Esophagus muscularis mucosa (tissue), 4 donors: Measurements from ENCODE around the gene CUEDC2. TPM values are rescaled to one million over a fixed set of nuclear protein-coding genes. Genes with fewer than 3 reads are reported as not detected.

ENCODE experiments used
- DNase-seq: peaks from one replicate; pipeline ENCODE4 v3.0.0-alpha.2; 2017; ENCODE audit errors: extremely low spot score
- H3K27ac ChIP-seq, 4 donors: fragments of 200-600 bp; sonication (generic); replicated peaks in 1 of 4; 1 replicate in 3 of 4; 2 replicates in 1 of 4; pipeline ENCODE4 v1.5.1; 2016 to 2019; ENCODE audit warnings: mild to moderate bottlenecking in 1 of 4
- H3K27me3 ChIP-seq, 4 donors: fragments of 200-600 bp; sonication (generic); one replicate each; pipeline versions ENCODE4 v1.5.1 to v1.6.0; 2016 to 2019
- H3K36me3 ChIP-seq, 4 donors: fragments of 200-600 bp; sonication (generic); one replicate each; pipeline ENCODE4 v1.5.1; 2016 to 2019
- H3K4me1 ChIP-seq, 4 donors: fragments of 200-600 bp; sonication (generic); one replicate each; pipeline ENCODE4 v1.5.1; 2016 to 2019
- H3K4me3 ChIP-seq, 4 donors: fragments of 200-600 bp; sonication (generic); 1 replicate in 2 of 4; 2 replicates in 2 of 4; pipeline ENCODE4 v1.5.1; 2016 to 2019; ENCODE audit warnings: mild to moderate bottlenecking in 4 of 4, moderate library complexity in 1 of 4
- H3K9me3 ChIP-seq, 4 donors: fragments of 200-600 bp; sonication (generic); 1 replicate in 3 of 4; 2 replicates in 1 of 4; pipeline ENCODE4 v1.5.1; 2016 to 2019
- EP300 ChIP-seq: sonication (generic); formaldehyde crosslinking; IDR thresholded peaks from one replicate; pipeline ENCODE4 v1.6.1; 2017; ENCODE audit warnings: antibody characterized with exemption
- POLR2A ChIP-seq: fragments of 450-650 bp; IDR thresholded peaks from one replicate; pipeline ENCODE4 v1.6.1; 2017; ENCODE audit warnings: antibody characterized with exemption, moderate library complexity, mild to moderate bottlenecking, low read depth
- POLR2AphosphoS5 ChIP-seq, 2 donors: sonication (generic); formaldehyde crosslinking; IDR thresholded peaks; one replicate each; pipeline ENCODE4 v1.6.1; 2017; ENCODE audit warnings: antibody characterized with exemption in 2 of 2
- WGBS: methylation state at CpG from one replicate; pipeline ENCODE4 v1.1.5; 2018; 5-methylcytosine and 5-hydroxymethylcytosine counted together
- intact Hi-C: fragments of 100-400 bp; cut with DNase I; formaldehyde crosslinking; loops from one replicate; pipeline ENCODE4 v1.15.1; 2023
- total RNA-seq, 4 donors: library from RNA; depleted of rRNA; stranded (reverse); fragments of >200 nt; gene quantifications; one replicate each; pipeline versions ENCODE4 v1.1.0 to v1.2.1, GENCODE V29; 2016
- TF ChIP-seq, protein P1 (sequence below), 3 experiments: fragments of 200-600 bp in 2 of 3; fragments of 450-650 bp in 1 of 3; sonication (generic) in 2 of 3; IDR thresholded peaks; one replicate each; pipeline ENCODE4 v1.5.1; 2017 to 2019; ENCODE audit warnings: antibody characterized with exemption in 3 of 3, mild to moderate bottlenecking in 2 of 3, moderate library complexity in 1 of 3

The CUEDC2 gene
- total RNA-seq, 4 donors from 2014 or later = 61.0 to 92.7 (median 71.2) TPM

GRCh38 chr10:102420181-102420713 lies 12.1 kb downstream of the CUEDC2 start:
- TF ChIP-seq EP300 (no peak), POLR2A (no peak), POLR2AphosphoS5 (IDR thresholded peaks at IDR 0.05) (no peak)
- TF ChIP-seq, protein P1, sequence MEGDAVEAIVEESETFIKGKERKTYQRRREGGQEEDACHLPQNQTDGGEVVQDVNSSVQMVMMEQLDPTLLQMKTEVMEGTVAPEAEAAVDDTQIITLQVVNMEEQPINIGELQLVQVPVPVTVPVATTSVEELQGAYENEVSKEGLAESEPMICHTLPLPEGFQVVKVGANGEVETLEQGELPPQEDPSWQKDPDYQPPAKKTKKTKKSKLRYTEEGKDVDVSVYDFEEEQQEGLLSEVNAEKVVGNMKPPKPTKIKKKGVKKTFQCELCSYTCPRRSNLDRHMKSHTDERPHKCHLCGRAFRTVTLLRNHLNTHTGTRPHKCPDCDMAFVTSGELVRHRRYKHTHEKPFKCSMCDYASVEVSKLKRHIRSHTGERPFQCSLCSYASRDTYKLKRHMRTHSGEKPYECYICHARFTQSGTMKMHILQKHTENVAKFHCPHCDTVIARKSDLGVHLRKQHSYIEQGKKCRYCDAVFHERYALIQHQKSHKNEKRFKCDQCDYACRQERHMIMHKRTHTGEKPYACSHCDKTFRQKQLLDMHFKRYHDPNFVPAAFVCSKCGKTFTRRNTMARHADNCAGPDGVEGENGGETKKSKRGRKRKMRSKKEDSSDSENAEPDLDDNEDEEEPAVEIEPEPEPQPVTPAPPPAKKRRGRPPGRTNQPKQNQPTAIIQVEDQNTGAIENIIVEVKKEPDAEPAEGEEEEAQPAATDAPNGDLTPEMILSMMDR (IDR thresholded peaks at IDR 0.05) = no peak
- Histone ChIP-seq H3K27ac (peak overlapping the region; percentile 84 to 91 (median 90)), H3K36me3 (peaks cover 6 to 24% (median 19%) of the 10 kb centered on the region in 4 donors), H3K4me3 (peak overlapping the region; percentile 71 to 86 (median 83)), H3K27me3 (peaks cover 0 to 38% (median 12%) of the 10 kb centered on the region in 4 donors), H3K9me3 (no peaks in the 10 kb centered on the region), H3K4me1 (peaks cover 32 to 46% (median 44%) of the 10 kb centered on the region in 4 donors)
- WGBS = 2% methylated on average over 12 of the region's 21 CpGs
- intact Hi-C loops = no loop called here
- DNase-seq = no peak

DNA sequence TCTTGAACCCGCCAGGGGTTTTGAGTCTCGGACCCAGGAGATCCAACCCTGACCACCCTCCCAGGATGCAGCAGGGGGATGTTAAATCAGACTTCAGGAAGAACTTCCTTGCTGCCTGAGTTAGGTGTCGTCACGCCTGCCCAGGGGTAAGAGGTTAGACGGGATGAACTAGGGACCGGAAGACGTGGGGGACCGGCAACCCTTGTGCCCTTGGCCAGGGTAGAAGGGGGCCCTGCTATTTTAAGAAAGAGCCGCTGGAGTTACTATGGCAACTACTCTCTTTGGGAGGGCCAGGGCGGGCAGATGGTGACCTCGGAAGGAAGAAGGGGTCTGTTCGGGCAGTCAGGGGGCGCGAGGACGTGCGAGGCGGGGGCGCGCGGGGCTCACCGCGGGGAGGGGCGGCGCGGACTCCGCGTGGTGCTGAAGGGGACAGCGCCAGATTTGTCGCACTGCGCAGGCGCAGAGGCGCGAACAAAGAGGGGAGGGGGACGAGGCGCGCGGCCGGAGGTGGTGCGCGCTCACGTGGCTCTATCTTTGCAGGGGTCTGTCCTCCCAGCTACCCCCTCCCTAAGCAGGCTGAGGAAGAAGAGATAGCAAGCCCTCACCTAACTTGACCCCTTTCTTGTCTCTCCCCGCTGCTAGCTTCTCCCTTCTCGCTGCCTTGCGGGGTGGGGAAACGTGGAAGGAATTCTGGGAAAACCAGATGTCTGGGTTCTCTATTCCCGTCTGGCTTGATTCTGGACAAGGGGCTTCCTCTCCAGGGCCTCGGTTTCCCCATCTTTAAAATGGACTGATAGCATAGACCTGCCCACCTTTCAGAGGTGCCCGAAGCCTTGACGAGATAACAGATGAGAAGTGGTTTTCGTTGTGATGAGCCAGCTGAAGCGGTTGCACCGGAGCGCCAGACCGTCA lies 12.8 kb downstream of the CUEDC2 start:
- TF ChIP-seq POLR2A = no peak
- TF ChIP-seq, protein P1 (IDR thresholded peaks at IDR 0.05) = no peak
- peak in 1 of 2 donors; percentile 54 for TF ChIP-seq POLR2AphosphoS5 (IDR thresholded peaks at IDR 0.05)
- 2% methylated on average over 35 of the region's 54 CpGs for WGBS
- no peak for DNase-seq
- Histone ChIP-seq H3K4me1 (peaks cover 32 to 46% (median 44%) of the 10 kb centered on the region in 4 donors), H3K9me3 (no peaks in the 10 kb centered on the region), H3K27me3 (peaks cover 0 to 45% (median 16%) of the 10 kb centered on the region in 4 donors), H3K4me3 (peak overlapping the region; percentile 71 to 86 (median 83)), H3K27ac (peak overlapping the region; percentile 84 to 91 (median 90)), H3K36me3 (peaks cover 5 to 17% (median 16%) of the 10 kb centered on the region in 4 donors)
- intact Hi-C loops = no loop called here

DNA sequence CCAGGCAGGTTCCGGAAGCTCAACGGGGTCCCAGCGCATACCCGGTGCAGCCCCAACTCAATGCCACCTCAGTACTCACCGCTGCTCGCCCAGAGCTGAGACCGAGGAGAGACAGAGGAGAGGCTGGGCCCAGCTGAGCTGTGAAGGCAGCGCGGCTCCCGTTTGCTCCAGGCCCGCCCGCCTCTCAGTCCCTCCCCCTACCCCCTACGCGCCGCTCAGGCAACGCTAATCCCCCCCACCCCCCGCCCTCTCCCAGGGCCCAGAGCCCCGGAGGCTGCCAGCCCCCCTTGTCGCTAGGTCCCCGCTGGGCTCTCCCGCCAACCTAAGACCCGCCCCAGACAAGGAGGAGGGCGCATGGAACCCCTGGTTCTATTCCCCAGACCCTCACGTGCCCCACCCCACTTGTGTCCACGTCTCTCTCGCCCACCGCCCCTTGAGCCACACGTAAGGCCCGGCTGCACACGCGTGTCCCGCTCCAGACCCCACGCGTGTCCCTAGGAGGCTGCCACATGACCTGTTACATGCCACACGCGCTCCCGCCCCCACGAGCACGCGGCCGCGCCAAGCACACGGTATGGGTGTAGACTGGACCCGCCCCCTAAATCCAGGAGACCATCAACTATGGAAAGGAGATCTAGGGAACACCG lies 13.6 kb downstream of the CUEDC2 start, which contains the start of gene PSD:
TSS of gene PSD (minus strand) at position 164 of the 647 bp plus-strand sequence. CDS start 1,747 bp downstream, outside the sequence.
- Histone ChIP-seq H3K27ac (no peak within 1 kb of the TSS), H3K9me3 (no peaks in the 10 kb centered on the region), H3K4me3 (peak within 1 kb of the TSS; percentile 71 to 86 (median 83)), H3K27me3 (peaks cover 0 to 53% (median 20%) of the 10 kb centered on the region in 4 donors), H3K4me1 (peaks cover 32 to 46% (median 43%) of the 10 kb centered on the region in 4 donors), H3K36me3 (peaks cover 0 to 10% (median 8%) of the 10 kb centered on the region in 4 donors)
- intact Hi-C loops = no loop called here
- 3% methylated on average over 20 of the region's 45 CpGs for WGBS
- DNase-seq = no peak
- TF ChIP-seq, protein P1 (IDR thresholded peaks at IDR 0.05) = no peak
- TF ChIP-seq EP300 = no peak
- TF ChIP-seq POLR2AphosphoS5 (IDR thresholded peaks at IDR 0.05) = no peak
- no peak for TF ChIP-seq POLR2A

- TF ChIP-seq EP300 (no peak), POLR2A (no peak), POLR2AphosphoS5 (IDR thresholded peaks at IDR 0.05) (no peak)
- TF ChIP-seq, protein P1 (IDR thresholded peaks at IDR 0.05) = no peak
- 85% methylated on average over 20 of the region's 20 CpGs for WGBS
- Histone ChIP-seq H3K27me3 (peaks cover 0 to 73% (median 24%) of the 10 kb centered on the region in 4 donors), H3K4me3 (no peak overlapping the region), H3K4me1 (peaks cover 17 to 25% (median 22%) of the 10 kb centered on the region in 4 donors), H3K9me3 (no peaks in the 10 kb centered on the region), H3K27ac (no peak overlapping the region), H3K36me3 (no peaks in the 10 kb centered on the region)
- intact Hi-C loops = no loop called here
- DNase-seq = no peak
Observed at GRCh38 chr10:102416695-102417094, 15.7 kb downstream of the CUEDC2 start.
